NK-92 (cell line): ENCODE data around the gene TFDP2.
"Not testable (repeated sequence)": the region's sequence is repeated elsewhere in the genome, so short reads cannot be mapped to it uniquely, and the experiment has no call there.

Experiments used
- DNase-seq: peaks from one replicate; lab custom pipeline; 2025; ENCODE audit not compliant: unreplicated experiment; lab: John Stamatoyannopoulos, UW

TFDP2 gene

DNA sequence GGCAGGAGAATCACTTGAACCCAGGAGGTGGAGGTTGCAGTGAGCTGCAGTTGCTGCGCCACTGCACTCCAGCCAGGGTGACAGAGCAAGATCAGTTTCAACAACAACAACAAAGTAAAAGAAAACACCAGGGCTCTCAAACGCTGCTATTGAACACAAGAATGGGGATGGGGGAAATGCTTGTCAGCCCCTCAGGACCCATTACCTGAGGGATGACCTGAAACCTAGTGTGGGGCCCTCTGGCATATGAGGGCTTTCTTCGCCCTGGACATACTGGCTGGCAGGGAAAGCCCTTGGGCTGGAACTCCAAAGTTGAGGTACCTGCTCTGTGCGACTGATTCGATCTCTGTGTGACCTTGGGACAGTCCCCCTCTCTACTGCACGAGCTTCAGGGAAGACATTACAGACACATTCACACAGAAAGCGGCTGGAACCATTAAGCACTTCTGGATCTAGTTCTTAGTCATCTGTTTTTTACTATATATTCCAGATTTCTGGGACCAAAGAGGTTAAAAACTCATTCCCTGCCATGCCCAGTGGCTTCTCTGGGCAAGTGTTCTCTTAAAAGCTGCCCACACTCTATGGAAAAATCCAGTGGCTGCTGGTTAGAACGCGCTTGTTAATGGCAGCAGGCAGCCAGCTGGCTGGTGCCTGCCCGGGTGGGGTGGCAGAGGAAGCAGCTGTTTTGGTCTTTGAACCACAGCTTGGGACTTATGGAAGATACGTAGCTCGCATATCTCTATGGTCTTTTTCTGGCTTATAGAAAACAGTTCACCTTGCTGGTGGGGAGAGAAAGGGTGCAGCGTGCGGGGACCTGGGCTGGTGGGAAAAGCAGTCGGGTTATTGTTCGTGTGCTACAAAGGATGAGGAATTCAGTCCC is 215.7 kb downstream of the TFDP2 start:
- DNase-seq = no peak

DNA sequence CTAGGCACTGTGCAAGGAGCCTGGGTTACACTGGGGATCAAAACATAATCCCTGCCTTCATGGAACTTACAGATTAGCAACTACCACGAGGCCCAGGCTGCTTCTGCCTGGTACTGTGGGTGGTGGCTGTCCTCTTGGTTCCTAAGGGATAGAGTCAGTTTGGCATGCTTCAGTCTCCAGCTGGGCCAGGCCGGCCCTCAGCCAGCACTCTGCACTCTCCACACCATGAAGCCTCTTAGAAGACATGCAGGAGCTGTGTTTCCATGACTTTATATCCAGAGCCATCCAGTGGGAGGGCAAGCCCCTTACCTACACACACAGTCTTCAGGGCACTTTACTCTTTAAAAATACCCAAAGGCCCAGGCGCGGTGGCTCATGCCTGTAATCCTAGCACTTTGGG is 218.5 kb downstream of the TFDP2 start:
- no peak for DNase-seq

DNA sequence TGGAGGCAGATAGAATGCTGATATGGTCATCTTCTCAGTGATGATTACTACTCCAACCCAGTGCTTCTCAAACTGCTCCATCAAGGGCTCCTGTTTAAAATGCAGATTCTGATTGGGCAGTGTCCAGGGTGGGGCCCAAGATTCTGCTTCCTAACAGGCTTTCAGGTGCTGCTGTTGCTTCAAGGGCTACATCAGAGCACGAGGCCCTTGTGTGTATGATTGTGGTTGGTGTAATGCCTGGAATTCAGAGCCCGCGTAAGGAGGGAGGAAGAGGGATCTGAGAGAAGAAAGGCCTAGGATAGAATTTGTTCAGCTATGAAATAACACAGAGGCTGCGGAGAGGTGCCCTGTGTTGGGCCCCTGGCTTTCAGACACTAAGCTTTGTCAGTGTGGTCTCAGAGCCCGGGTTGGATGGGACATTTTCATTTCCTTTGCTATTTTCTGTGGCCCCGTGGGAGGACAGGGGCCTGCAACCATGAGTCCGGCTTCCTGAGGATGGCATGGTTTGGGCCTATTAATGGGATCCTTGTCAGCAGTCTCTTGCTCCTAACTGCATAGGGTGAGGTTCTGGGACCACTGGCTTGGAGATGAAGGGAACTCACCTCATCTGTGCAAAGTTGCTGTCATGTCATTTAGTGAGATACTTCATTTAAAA is 219.9 kb downstream of the TFDP2 start:
- no peak for DNase-seq

DNA sequence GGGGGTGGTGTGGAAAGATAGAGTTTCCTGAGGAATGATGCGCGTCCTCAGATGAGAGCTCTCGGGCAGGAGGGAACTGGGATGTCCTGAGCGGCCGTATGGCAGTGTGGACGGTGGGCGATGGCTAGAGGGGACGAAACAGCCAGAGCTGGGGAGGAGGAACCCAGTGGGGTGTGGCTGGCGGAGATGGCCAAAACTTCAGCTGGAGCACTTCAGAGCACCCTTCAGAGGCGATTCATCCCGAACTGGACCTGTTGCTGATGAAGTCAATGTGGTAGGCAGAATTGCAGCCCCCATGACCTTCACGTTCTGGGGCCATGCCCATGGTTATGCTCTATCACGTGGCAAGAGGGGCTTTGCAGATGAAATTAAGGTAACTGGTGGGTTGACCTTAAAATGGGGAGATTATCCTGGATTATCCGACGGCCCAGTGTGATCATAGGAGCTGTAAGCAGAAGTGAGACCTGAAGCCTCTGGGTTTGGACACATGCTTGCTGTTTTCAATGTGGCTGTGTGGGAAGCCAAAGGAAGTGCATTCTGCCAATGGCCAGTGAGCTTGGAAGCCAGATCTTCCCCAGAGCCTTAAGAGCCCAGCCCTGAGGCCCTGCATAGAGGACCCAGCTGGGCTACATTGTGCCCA is 220.6 kb downstream of the TFDP2 start:
- no peak for DNase-seq

DNA sequence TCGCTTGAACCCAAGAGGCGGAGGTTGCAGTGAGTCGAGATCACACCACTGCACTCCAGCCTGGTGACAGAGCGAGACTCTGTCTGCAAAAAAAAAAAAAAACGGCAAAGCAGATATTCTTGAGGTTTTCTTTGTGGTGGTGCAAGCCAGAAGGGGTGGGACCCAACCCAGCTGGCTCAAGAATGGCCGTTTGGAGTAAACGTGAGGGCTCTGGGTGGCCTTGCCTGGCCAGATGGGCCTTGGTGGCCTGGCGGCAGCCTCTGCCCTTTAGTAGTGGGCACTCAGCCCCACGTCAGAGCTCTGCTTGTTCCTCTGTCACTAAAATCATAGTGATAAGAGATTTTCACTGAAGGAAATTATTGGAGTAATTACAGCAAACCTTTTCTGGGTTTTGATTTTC is 222.4 kb downstream of the TFDP2 start:
- no peak for DNase-seq

DNA sequence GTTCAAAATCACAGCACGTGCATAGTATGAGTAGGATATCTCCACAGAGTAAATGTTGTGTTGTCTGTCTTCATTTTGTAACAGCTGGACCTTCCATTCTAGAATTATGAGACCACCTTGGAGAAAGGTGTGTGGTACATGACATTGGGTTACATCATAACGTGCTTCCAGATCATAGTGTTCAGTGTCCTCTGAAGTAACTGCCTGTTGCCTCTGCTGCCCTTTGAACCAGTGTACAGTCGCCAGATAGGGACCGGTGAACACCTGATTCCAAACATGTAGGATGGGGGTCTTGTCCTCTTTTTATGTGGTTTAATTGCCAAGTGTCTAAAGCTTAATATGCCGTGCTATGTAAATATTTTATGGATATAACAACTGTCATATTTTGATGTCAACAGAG is 223.7 kb downstream of the TFDP2 start:
- DNase-seq = not testable (repeated sequence)

DNA sequence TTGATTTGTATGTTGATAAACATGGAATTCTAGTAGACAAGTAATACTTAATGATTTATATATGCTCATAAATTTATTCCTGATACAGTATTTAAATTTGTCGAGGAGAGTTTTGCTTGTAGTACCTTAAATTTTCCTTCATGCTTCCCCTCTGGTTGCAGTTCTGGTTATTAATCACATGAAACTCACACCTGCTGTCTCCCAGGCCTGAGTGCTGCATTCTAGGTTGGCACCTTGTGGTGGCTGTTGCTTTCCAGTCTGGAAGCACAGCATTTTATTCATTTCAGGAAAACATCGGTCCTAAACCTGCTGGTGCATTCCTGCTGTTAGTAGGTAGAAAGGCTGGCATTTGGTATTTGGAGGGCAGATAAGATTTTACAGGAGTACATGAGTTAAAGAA is 228.0 kb downstream of the TFDP2 start:
- DNase-seq = no peak

DNA sequence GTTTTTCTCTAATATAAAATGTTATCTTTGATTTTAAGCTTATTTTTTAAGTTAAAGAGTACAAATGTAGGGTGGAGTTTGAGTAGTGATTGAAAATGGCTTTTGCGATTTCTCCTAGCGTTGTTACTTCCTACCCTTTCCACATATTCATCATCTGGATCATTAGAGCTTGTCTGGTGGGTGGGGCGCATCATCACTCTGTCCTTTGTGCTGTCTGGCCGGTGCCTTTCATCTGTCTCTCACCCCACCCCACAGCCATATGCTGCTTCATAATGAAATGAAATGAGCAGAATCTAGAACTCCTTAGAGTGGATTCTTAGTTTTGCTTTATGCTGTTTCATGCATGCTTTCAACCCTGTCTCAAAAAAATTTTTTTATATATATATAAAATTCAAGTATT is 228.6 kb downstream of the TFDP2 start:
- DNase-seq = no peak

DNA sequence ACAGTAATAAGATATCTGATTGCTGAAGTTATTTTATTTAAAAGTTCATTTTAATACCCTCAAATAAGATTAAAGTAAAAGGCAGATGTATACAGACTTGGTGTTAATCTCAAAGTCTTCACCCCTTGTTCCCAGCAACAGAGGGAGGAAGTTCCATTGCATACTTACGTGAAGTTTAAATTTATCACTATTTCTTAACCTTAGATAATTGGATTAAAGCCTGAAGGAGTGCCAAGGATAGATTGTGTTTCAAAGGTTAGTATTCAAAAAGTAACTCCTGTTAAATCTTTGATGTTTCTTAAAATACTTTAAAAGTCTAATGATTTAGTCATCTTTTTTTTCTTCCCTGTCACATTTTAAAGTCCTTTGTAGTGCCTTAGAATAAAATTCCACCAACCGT is 233.6 kb downstream of the TFDP2 start:
- no peak for DNase-seq

DNA sequence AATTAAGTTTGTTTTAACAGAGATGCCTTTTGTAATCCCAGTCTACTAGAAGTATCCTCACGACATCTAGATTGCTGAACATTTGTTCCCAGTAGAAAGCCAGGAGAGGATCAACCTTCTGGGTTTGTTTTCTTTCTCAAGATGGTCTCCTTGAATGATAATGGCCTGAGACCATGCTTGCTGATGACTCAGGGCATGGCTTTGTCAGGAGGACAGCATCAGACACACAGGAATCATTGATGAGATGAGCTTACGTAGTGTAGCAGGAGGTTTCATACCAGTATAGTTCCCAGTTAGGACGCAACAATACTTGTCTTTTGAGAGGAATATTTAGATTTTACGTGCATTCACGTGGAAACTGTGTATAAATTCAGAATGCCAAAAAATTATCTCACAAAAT is 234.3 kb downstream of the TFDP2 start:
- DNase-seq = no peak

DNA sequence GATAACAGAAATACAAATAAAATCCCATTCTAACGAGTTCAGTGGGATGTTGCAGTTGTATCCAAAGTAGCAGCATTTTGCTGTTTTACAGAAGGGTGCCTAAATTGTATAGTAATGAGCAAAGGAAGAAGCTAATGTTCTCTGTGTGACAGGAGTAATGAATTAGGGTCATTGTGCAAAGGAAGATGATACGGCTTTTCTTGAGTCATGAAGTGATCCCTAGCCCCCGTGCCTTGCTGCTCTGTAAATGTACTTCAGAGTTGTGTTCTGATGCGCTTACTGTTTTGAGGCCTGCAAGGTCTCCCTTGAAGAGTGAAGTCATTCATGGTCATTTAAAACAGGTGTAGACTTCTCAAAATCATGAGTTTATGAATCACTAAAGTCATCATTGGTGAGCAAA is 235.0 kb downstream of the TFDP2 start:
- DNase-seq = no peak

DNA sequence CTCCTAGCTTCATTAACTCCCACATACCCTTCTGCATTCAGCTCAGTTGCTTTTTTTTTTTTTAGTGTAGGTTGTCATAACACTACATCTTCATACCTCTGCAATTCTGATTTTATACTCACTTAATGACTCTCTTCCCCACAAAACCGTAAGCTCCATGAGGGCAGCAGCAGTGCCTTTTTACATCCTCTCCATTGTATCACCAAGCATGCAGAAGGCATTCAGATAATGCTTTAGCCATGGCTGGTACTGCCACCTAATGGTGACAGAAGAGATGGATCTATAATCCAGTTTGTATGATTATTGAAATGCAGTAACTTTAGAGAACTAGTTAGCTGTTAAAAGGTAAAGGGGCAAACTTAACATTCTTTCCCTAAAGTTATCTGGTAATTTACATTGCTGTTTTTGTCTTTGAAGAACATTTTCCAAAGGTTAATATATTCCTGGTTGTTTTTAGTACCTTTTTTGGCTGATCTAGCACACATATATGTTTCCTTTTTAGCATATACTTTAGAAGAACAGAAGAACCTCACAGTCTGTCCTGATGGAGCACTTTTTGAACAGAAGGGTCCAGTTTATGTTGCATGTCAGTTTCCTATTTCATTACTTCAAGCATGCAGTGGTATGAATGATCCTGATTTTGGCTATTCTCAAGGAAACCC is 236.1 kb downstream of the TFDP2 start:
- no peak for DNase-seq

DNA sequence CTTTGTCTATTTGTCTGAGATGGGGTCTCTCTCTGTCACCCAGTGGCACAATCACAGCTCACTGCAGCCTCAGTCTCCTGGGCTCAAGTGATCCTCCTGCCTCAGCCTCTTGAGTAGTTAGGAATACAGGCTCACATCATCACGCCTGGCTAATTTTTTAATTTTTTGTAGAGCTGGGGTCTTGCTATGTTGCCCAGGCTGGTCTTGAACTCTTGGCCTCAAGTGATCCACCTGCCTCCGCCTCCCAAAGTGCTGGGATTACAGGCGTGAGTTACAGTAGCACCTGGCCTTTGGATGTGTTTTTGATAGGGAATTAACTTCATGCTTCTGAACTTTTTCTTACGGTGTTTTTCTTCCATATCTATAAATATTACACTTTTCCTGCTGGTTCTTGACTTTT is 239.4 kb downstream of the TFDP2 start:
- not testable (repeated sequence) for DNase-seq

DNA sequence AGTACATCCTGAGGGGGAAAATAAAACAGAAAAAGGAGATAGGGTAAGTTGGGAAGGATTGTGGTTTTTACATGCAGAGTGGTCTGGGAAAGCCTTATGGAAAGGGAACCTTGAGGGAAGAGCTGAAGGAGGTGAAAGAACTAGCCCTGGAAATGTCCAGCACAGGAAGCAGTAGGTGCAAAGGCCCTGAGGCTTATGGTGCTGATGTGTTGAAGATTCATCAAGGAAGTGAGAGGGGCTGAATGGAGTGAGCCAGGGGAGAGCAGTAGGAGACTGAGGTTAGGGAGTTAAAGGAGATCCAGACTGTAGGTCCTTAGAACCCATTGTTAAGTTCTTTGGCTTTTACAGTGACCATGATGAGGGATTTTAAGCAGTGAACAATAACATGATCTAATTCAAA is 239.9 kb downstream of the TFDP2 start:
- no peak for DNase-seq

DNA sequence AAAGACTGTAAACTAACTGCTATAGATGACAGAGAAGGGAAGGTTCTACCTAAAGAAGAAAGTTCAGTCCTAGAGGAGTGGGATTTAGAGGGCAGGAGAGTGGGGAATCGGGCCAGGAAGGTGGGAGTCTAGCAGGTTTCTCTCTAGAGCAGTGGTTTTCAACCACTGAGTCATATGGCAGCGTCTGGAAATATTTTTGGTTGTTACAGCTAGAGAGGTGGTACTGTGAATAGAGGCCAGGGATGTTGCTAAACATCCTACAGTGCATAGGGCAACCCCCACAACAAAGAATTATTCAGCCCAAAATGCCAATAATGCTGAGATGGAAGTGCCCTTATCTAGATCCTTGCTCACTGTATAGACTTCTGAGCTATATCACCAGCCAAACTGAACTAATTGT is 244.2 kb downstream of the TFDP2 start:
- DNase-seq = no peak

DNA sequence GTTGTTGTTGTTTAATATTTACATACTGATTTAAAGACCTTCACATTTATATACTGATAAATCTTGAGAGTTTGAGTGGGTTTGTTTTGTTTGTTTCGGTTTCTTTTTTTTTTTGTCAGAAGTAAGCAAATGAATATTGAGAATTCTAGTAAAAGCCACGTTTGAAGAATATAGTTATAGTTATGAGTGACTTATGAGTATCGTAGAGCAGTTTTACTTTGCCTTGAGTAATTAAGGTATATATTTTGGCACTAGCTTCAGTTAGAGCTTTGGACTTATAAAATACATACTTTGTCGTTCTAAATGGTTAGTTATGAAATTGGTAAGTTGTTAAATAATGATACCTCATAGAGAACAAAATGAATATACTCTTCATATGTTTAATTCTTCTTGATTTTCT is 245.1 kb downstream of the TFDP2 start:
- DNase-seq = no peak

DNA sequence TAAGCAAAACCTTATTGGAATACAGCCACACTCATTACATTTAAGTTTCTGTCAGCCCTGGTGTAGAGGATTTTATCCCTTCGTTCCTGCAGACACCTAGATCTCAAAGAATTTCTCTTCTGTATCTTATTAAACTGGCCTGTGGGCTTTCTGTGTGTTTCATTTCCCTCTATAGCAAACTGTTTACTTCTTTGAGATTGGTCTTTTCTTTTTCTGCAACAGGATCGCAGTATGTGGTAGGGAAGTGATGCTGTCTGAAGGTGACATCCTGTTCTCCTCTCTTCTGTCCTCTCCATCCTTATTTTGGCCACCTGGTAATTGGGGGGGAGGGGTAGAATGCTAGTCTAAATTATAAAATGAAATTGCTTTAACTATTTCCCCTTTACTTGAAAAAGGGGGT is 247.4 kb downstream of the TFDP2 start:
- no peak for DNase-seq

DNA sequence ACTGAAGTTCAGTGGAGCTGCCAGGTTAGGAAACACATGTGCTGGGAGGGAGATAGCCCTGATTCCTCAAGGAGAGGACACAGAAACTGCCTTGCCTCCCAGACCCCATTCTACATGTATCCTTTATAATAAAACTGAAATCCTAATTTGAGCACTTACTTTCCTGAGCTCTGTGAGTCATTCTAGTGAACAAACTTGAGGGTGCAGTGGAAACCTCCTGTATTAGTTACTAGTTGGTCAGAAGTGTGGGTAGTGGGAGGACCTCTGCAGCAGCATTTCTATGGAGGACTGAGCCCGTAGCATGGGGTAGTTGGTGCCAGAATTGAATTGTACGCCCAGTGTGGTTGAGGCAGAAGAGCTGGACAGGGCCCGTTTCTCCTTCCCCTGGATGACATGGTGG is 249.0 kb downstream of the TFDP2 start:
- DNase-seq = no peak

DNA sequence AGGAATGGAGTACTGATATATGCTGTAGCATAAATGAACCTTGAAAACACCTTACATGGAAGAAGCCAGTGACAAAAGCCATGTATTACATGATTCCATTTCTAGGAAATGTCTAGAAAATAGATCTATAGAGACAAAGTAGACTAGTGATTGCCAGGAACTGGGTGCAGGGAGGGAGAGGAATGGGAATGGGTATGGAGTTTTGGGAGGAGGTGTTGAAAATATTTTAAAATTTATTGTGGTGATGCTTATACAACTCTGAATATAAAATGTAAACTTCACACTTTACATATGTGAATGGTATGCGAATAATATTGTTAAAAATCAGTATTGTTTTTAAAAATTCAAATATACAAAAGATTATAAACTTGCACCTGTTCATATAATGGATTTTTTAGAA is 250.4 kb downstream of the TFDP2 start:
- DNase-seq = no peak

DNA sequence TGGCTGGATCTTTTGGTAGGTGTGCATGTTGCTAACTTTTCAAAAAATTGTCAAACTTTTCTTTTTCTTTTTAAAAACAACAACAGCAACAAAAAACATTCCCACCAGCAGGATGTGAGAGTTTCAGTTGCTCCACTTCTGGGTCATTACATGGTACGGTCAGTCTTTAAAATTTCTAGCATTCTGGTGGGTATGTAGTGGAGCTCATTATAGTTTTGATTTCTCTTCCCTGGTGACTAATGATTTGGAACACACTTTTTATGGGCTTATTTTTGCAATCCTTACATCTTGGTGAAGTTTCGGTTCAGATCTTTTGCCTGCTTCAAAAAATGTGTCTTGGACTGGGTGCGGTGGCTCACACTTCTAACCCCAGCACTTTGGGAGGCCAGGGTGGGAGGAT is 253.6 kb downstream of the TFDP2 start:
- DNase-seq = no peak

DNA sequence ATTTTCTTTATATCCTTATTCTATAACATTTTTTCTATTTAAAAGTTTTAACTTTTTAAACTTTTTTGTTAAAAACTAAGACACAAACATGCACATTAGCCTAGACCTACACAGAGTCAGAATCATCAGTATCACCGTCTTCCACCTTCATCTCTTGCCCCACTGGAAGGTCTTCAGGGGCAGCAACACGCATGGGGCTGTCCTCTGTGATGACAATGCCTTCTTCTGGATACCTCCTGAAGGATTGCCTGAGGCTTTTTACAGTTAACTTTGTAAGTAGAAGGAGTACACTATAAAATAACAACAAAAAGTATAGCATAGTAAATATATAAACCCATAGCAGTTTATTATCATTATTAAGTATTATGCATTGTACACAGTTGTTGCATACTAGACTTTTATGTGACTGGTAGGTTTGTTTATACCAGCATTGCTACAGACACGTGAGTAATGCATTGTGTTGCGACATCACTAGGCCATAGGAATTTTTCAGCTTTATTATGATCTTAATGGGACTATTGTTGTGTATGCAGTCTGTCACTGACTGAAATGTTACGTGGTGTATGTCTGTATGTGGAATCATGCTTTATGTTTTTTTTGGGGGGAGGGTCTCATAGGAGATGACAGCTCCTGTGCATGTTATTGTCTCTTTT is 254.7 kb downstream of the TFDP2 start:
- DNase-seq = no peak
